ENCODE results near the gene SLCO1A2. TPM values are rescaled to one million over a fixed set of nuclear protein-coding genes. Genes with fewer than 3 reads are reported as not detected.

Gene SLCO1A2
- total and polyA plus RNA-seq, 2 of the 8 experiments (the other 6 are each of a cell fraction or from before 2014, with no cell fraction given): 2.9 to 5.1 TPM

- 88% methylated on average over 4 of the region's 4 CpGs; no CpG with 5 or more reads in 1 of the 2 experiments for WGBS, 2 experiments (ENCODE audit: extremely low coverage in 1 of 2, insufficient coverage in 1 of 2, insufficient read length in 1 of 2, insufficient replicate concordance in 2 of 2, low coverage in 1 of 2, low lambda C conversion rate in 2 of 2, missing lambda C conversion rate in 1 of 2)
Observed at GRCh38 chr12:21341769-21342168, 7.1 kb upstream of the SLCO1A2 start.

More at GRCh38 chr12:21341769-21342168, 7.1 kb upstream of the SLCO1A2 start:
- Histone ChIP-seq H2BK5ac (ENCODE audit: low read depth, low read length) (no peak overlapping the region), H2BK120ac (replicated peaks; ENCODE audit: low read depth, low read length) (no peak overlapping the region), H3K79me2 (ENCODE audit: control insufficient read depth in 1 of 2, insufficient read depth in 2 of 2, low read length in 2 of 2) (no peaks in the 10 kb centered on the region), H3K27me3 (replicated peaks in 1 of 4; ENCODE audit: control insufficient read depth in 3 of 4, extremely low read depth in 1 of 4, insufficient read depth in 3 of 4, low read length in 3 of 4) (no peaks in the 10 kb centered on the region), H4K8ac (ENCODE audit: extremely low read depth, insufficient read depth, low read length) (no peak overlapping the region), H3K9ac (replicated peaks in 1 of 4; ENCODE audit: extremely low read depth in 1 of 4, low read depth in 3 of 4, low read length in 3 of 4) (no peak overlapping the region), H2BK20ac (ENCODE audit: low read length) (no peak overlapping the region), H3K23me2 (ENCODE audit: low read depth, low read length) (no peaks in the 10 kb centered on the region), H3K4me3 (ENCODE audit: extremely low read depth in 1 of 4, insufficient read depth in 2 of 4, low read depth in 3 of 4, low read length in 4 of 4) (no peak overlapping the region), H4K20me1 (replicated peaks in 1 of 2; ENCODE audit: control insufficient read depth in 1 of 2, insufficient read depth in 2 of 2, low read length in 2 of 2) (no peaks in the 10 kb centered on the region), H2BK15ac (ENCODE audit: low read length) (no peak overlapping the region), H3K23ac (ENCODE audit: insufficient read length) (no peak overlapping the region), H3K14ac (ENCODE audit: insufficient read length) (no peak overlapping the region), H3K9me3 (ENCODE audit: insufficient read depth in 2 of 2, low read depth in 1 of 2, low read length in 1 of 2) (no peaks in the 10 kb centered on the region), H3K4me2 (ENCODE audit: insufficient read depth in 1 of 2, low read depth in 2 of 2, low read length in 2 of 2) (no peak overlapping the region), H3K56ac (replicated peaks; ENCODE audit: insufficient read length, low read depth, low read length) (no peak overlapping the region), H2AK5ac (ENCODE audit: low read depth, low read length) (no peak overlapping the region), H3K79me1 (ENCODE audit: low read depth, low read length) (no peaks in the 10 kb centered on the region), H3K4ac (replicated peaks; ENCODE audit: insufficient read length, low read depth, low read length) (no peak overlapping the region), H2BK12ac (ENCODE audit: low read depth, low read length) (no peak overlapping the region), H3K4me1 (replicated peaks in 1 of 4; ENCODE audit: control insufficient read depth in 3 of 4, insufficient read depth in 4 of 4, low read length in 3 of 4) (peaks cover 0 to 4% (median 3%) of the 10 kb centered on the region in 4 experiments; a peak in 2 of 7 replicates), H3K18ac (ENCODE audit: extremely low read depth, low read length) (no peak overlapping the region), H3K27ac (ENCODE audit: low read depth, low read length) (no peak overlapping the region), H2AFZ (ENCODE audit: low read length) (no peak overlapping the region), H4K5ac (ENCODE audit: insufficient read length, low read depth, low read length) (no peak overlapping the region), H4K91ac (replicated peaks; ENCODE audit: insufficient read length, low read length) (no peak overlapping the region), H3K36me3 (ENCODE audit: control insufficient read depth in 2 of 4, insufficient read depth in 4 of 4, low read length in 3 of 4) (no peaks in the 10 kb centered on the region)
- FAIRE-seq: no peak
- TF ChIP-seq BACH1 (IDR thresholded peaks at IDR 0.05; ENCODE audit: low read length): no peak
- no peak for TF ChIP-seq CTCF (IDR thresholded peaks at IDR 0.05; ENCODE audit: control extremely low read depth in 1 of 3, insufficient read depth in 1 of 3, low read depth in 1 of 3, low read length in 3 of 3)
- TF ChIP-seq POLR2A (IDR thresholded peaks at IDR 0.05; ENCODE audit: control extremely low read depth in 1 of 2, low read depth in 2 of 2, low read length in 2 of 2): no peak
- TF ChIP-seq KDM5A (IDR thresholded peaks at IDR 0.05; ENCODE audit: low read length): no peak
- TF ChIP-seq JUN (IDR thresholded peaks at IDR 0.05; ENCODE audit: low read depth, low read length): no peak
- TF ChIP-seq CHD2 (IDR thresholded peaks at IDR 0.05; ENCODE audit: low read length): no peak
- TF ChIP-seq RNF2 (IDR thresholded peaks at IDR 0.05; ENCODE audit: borderline replicate concordance, low read depth, low read length, missing control alignments, poor library complexity, severe bottlenecking): no peak
- TF ChIP-seq SP2 (IDR thresholded peaks at IDR 0.05; ENCODE audit: low read length): no peak
- TF ChIP-seq KDM1A (IDR thresholded peaks at IDR 0.05; ENCODE audit: borderline replicate concordance, low read length): no peak
- no peak for TF ChIP-seq SAP30 (IDR thresholded peaks at IDR 0.05; ENCODE audit: insufficient read depth, insufficient replicate concordance, low read length)
- no peak for TF ChIP-seq KDM4A (IDR thresholded peaks at IDR 0.05; ENCODE audit: low read depth, low read length, severe bottlenecking)
- DNase-seq (ENCODE audit: low read depth in 1 of 2, low spot score in 2 of 2): no peak
- POLR2A ChIA-PET (ENCODE audit: partially characterized antibody): no interaction called here
- CTCF ChIA-PET (ENCODE audit: partially characterized antibody): interaction anchor here (1.2 kb wide), 1 partner anchor 110 kb away, joined by 3 read pairs; no protein-coding TSS in a partner anchor

Measured in H1 (cell line).